G401.6 (cell line): ENCODE results near the gene TMEM247.
"Not testable (repeated sequence)": the region's sequence is repeated elsewhere in the genome, so short reads cannot be mapped to it uniquely, and the experiment has no call there.

ENCODE experiments used
- FAIRE-seq: peaks from 2 replicates; lab custom pipeline; 2012; peaks lifted over from hg19 to GRCh38; lab: Jason Lieb, UNC

Gene TMEM247

GRCh38 chr2:46512185-46512584 is 32.8 kb downstream of the TMEM247 start:
- no peak for FAIRE-seq

- FAIRE-seq: no peak
These were observed 35.4 kb downstream of the TMEM247 start for GRCh38 chr2:46514738-46515137.

GRCh38 chr2:46517485-46517884 is 38.1 kb downstream of the TMEM247 start:
- no peak for FAIRE-seq

- FAIRE-seq: no peak
These were observed 39.5 kb downstream of the TMEM247 start for GRCh38 chr2:46518861-46519260.

GRCh38 chr2:46519265-46519664 is 39.9 kb downstream of the TMEM247 start:
- FAIRE-seq: no peak

GRCh38 chr2:46520130-46520711 is 40.9 kb downstream of the TMEM247 start:
- no peak for FAIRE-seq

- FAIRE-seq: no peak
These were observed 41.9 kb downstream of the TMEM247 start for GRCh38 chr2:46521215-46521683.

- FAIRE-seq: not testable (repeated sequence)
These were observed 43.0 kb downstream of the TMEM247 start for GRCh38 chr2:46522385-46522784.

- no peak for FAIRE-seq
These were observed 46.3 kb downstream of the TMEM247 start for GRCh38 chr2:46525522-46526155.

- FAIRE-seq: no peak
These were observed 49.5 kb downstream of the TMEM247 start for GRCh38 chr2:46528880-46529279.

GRCh38 chr2:46530639-46531038 is 51.3 kb downstream of the TMEM247 start:
- FAIRE-seq: no peak

GRCh38 chr2:46531863-46532262 is 52.5 kb downstream of the TMEM247 start:
- FAIRE-seq: no peak
